Thoracic aorta (tissue), 2 donors: ENCODE measurements around the gene C1QC. TPM values are rescaled to one million over a fixed set of nuclear protein-coding genes. Genes with fewer than 3 reads are reported as not detected.
"Not testable (repeated sequence)": the region's sequence is repeated elsewhere in the genome, so short reads cannot be mapped to it uniquely, and the experiment has no call there.

Experiments
- ATAC-seq: fragments of 150-250 bp; one replicate; pipeline ENCODE4 v1.8.0; 2017; ENCODE audit warnings: low read depth; ENCODE audit not compliant: insufficient number of reproducible peaks, low FRiP score
- DNase-seq: peaks from one replicate; pipeline ENCODE4 v3.0.0-alpha.2; 2020; ENCODE audit warnings: low spot score
- H3K27ac ChIP-seq, 2 donors: fragments of 200-600 bp; sonication (generic); 1 replicate in 1 of 2; 2 replicates in 1 of 2; pipeline ENCODE4 v1.5.1; 2016; ENCODE audit warnings: mild to moderate bottlenecking in 2 of 2, moderate library complexity in 2 of 2
- H3K27me3 ChIP-seq: fragments of 200-600 bp; sonication (generic); replicated peaks from 2 replicates; pipeline ENCODE4 v1.6.0; 2016; ENCODE audit warnings: mild to moderate bottlenecking; ENCODE audit not compliant: insufficient read depth
- H3K36me3 ChIP-seq: fragments of 200-600 bp; sonication (generic); one replicate; pipeline ENCODE4 v1.5.1; 2016
- H3K4me1 ChIP-seq, 2 donors: fragments of 200-600 bp; sonication (generic); 1 replicate in 1 of 2; 2 replicates in 1 of 2; pipeline versions ENCODE4 v1.5.1 to v1.6.0; 2016; ENCODE audit warnings: low read depth in 2 of 2, mild to moderate bottlenecking in 1 of 2; ENCODE audit not compliant: control insufficient read depth in 1 of 2
- H3K4me3 ChIP-seq: fragments of 200-600 bp; sonication (generic); 2 replicates; pipeline ENCODE4 v1.5.1; 2016; ENCODE audit warnings: mild to moderate bottlenecking
- H3K9me3 ChIP-seq: fragments of 200-600 bp; sonication (generic); 2 replicates; pipeline ENCODE4 v1.5.1; 2016
- total RNA-seq, 2 donors: library from RNA; depleted of rRNA; stranded (reverse); fragments of >200 nt; gene quantifications; one replicate each; pipeline versions ENCODE4 v1.1.0 to v1.2.3, GENCODE V29; 2016
- TF ChIP-seq, protein P1 (sequence below): fragments of 200-600 bp; sonication (generic); IDR thresholded peaks from one replicate; pipeline ENCODE4 v1.5.1; 2019; ENCODE audit warnings: antibody characterized with exemption

C1QC gene
- total RNA-seq, 2 donors from 2014 or later, result 241 to 542 TPM

DNA sequence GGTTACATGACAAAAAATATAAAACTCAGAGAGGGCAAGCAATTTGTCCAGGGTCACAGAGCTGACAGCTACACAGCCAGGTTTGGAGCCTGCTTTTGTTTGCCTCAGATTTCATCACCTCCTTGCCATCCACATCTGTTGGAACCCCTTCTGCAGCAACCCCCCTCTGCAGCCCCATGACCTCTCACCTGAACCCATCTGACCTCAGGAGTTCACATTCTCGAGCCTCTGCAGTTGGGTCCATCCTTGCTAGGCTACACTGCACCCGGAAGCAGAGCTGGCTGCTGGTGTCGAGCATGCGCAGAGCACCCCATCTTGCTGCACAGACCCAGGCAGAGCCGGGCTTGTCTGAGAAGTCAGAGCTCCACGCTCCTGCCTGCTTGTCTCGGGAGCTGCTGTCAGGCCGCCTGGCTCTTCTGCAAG is 19.6 kb downstream of the C1QC start:
- DNase-seq (no peak), ATAC-seq (no peak)
- no peaks in the 10 kb centered on the region for H3K4me1 ChIP-seq
- H3K9me3 ChIP-seq, result no peaks in the 10 kb centered on the region
- H3K36me3 ChIP-seq, result no peaks in the 10 kb centered on the region
- H3K27me3 ChIP-seq, result no peaks in the 10 kb centered on the region
- H3K4me3 ChIP-seq, result no peak overlapping the region
- TF ChIP-seq, protein P1, sequence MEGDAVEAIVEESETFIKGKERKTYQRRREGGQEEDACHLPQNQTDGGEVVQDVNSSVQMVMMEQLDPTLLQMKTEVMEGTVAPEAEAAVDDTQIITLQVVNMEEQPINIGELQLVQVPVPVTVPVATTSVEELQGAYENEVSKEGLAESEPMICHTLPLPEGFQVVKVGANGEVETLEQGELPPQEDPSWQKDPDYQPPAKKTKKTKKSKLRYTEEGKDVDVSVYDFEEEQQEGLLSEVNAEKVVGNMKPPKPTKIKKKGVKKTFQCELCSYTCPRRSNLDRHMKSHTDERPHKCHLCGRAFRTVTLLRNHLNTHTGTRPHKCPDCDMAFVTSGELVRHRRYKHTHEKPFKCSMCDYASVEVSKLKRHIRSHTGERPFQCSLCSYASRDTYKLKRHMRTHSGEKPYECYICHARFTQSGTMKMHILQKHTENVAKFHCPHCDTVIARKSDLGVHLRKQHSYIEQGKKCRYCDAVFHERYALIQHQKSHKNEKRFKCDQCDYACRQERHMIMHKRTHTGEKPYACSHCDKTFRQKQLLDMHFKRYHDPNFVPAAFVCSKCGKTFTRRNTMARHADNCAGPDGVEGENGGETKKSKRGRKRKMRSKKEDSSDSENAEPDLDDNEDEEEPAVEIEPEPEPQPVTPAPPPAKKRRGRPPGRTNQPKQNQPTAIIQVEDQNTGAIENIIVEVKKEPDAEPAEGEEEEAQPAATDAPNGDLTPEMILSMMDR, result no peak
- no peak overlapping the region for H3K27ac ChIP-seq

DNA sequence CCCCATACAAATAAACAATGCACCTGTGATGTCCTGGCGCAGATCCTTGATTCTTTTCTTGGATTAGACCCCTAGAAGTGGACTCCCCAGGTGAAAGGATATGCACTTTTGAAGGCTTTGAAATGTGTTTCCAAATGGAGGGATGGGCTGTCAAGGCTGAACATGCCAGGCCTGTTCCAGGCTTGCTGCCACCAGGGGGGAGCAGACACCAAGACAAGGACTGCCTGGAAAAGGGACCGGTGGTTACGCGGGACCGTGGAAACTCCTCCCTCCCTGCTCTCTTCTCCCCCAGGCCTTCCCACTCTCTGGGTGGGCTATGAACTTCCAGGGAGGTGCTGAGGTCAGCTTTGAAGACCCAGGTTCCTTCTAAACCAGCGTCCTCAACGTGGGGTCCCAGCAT is 22.3 kb downstream of the C1QC start:
- ATAC-seq (no peak), DNase-seq (no peak)
- no peak overlapping the region for H3K27ac ChIP-seq
- H3K27me3 ChIP-seq, result no peaks in the 10 kb centered on the region
- TF ChIP-seq, protein P1, result no peak
- no peaks in the 10 kb centered on the region for H3K4me1 ChIP-seq
- H3K9me3 ChIP-seq, result no peaks in the 10 kb centered on the region
- no peaks in the 10 kb centered on the region for H3K36me3 ChIP-seq
- no peak overlapping the region for H3K4me3 ChIP-seq

GRCh38 chr1:22666412-22666811 is 23.0 kb downstream of the C1QC start:
- no peak for ATAC-seq
- no peaks in the 10 kb centered on the region for H3K36me3 ChIP-seq
- no peak overlapping the region for H3K27ac ChIP-seq
- H3K4me1 ChIP-seq, result no peaks in the 10 kb centered on the region
- H3K9me3 ChIP-seq, result no peaks in the 10 kb centered on the region
- no peak for DNase-seq
- TF ChIP-seq, protein P1, result no peak
- no peaks in the 10 kb centered on the region for H3K27me3 ChIP-seq
- H3K4me3 ChIP-seq, result no peak overlapping the region

DNA sequence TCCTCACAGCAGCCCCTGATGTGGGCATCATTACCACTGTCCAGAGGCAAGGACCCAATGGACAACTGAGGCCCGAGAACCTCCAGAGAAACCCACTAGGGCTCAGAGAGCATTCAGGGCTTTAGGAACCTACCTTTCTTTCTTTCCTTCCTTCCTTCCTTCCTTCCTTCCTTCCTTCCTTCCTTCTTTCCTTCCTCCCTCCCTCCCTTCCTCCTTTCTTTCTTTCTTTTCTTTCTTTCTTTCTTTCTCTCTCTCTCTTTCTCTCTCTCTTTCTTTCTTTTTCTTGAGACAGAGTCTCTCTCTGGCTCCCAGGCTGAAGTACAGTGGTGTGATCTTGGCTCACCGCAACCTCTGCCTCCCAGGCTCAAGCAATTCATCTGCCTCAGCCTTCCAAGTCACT is 25.4 kb downstream of the C1QC start:
- H3K36me3 ChIP-seq, H3K4me1 ChIP-seq, H3K9me3 ChIP-seq, DNase-seq, H3K27me3 ChIP-seq, ATAC-seq, H3K27ac ChIP-seq, H3K4me3 ChIP-seq: not testable (repeated sequence)

DNA sequence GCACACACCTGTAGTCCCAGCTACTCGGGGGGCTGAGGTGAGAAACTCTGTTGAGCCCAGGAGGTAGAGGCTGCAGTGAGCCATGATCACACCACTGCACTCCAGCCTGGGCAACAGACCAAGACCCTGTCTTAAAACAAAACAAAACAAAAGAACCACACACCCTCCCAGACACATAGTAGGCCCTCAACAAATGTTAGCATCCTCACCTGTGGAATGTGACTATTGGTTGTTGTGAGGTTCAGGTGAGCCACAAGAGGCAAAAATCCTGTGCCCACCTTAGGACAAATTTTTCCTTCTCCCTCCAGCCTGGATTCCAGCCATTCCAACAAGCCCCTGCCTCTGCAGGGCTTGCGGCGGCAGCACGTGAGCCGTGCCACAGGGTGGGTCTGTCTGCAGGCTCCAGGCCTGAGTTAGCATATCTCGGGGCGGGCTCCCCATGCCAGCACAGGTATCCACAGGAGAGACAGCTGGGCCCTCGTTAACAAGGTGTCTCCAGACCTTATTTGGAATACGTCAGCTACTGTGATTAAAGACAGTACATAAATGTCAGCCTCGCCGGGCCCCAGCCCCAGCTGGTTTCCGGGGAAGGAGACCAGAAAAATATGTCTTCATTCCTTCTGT is 27.0 kb downstream of the C1QC start:
- H3K4me1 ChIP-seq, result no peaks in the 10 kb centered on the region
- H3K36me3 ChIP-seq, result no peaks in the 10 kb centered on the region
- DNase-seq, result no peak
- H3K27me3 ChIP-seq, result no peaks in the 10 kb centered on the region
- no peaks in the 10 kb centered on the region for H3K9me3 ChIP-seq
- ATAC-seq, result no peak
- no peak overlapping the region for H3K4me3 ChIP-seq
- H3K27ac ChIP-seq, result no peak overlapping the region
- TF ChIP-seq, protein P1, result no peak

GRCh38 chr1:22671999-22672398 is 28.6 kb downstream of the C1QC start:
- Histone ChIP-seq H3K4me3 (no peak overlapping the region), H3K27ac (no peak overlapping the region), H3K27me3 (no peaks in the 10 kb centered on the region), H3K4me1 (no peaks in the 10 kb centered on the region), H3K36me3 (no peaks in the 10 kb centered on the region), H3K9me3 (no peaks in the 10 kb centered on the region)
- DNase-seq, result no peak
- ATAC-seq, result no peak
- TF ChIP-seq, protein P1, result no peak
